Activated T-cell treated with anti-CD3 and anti-CD28 coated beads for 48 hours (primary cell): ENCODE results near the gene TAF11L13.

Experiments
- DNase-seq: peaks from one replicate; pipeline ENCODE4 v3.0.0-alpha.2; 2020; ENCODE audit warnings: low read depth

The TAF11L13 gene

DNA sequence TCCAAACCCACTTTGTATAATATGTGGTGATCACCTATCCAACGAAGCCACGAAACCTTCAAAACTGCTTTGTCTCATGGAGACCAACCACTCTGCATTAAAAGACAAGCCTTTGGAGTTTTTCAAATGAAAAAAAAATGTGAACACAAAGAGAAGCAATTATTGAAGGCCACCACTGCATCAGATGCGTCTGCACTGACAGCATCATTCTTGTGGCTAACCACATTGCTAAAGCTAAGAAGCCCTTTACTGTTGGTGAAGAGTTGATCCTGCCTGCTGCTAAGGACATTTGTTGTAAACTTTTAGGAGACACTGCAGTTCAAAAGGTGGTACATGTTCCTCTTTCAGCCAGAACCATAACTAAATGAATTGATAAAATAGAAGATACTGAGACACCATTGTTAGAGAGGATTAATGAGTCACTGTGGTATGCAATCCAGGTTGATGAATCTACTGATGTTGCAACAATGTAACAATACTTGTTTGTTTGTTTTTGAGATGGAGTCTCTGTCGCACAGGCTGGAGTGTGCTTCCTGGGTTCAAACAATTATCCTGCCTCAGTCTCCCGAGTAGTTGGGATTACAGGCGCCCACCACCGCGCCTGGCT is 47.8 kb downstream of the TAF11L13 start:
- no peak for DNase-seq

DNA sequence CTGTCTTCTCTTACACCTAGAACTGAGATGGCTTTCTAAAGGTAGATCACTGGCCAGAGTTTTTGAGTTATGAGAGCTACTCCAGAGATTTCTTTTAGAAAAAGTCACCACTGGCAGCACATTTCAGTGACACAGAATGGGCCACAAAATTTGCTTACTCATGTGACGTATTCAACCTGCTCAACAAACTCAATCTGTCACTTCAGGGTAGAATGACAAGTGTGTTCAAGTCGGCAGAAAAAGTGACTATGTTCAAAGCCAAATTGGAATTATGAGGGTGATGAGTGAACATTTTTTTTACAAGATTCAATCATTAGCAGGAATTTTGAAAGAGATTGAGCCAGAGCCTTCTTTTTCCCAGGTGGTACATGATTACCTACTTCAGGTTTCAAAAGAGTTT is 48.8 kb downstream of the TAF11L13 start:
- no peak for DNase-seq
